SK-N-SH (cell line): ENCODE data around the gene DPPA3. TPM values are rescaled to one million over a fixed set of nuclear protein-coding genes. Genes with fewer than 3 reads are reported as not detected.

Experiments
- CTCF ChIA-PET: fragments of 300-600, 350-600 bp; formaldehyde crosslinking; extraction: SDS; loops from one replicate; lab custom pipeline; 2021; lab: Yijun Ruan, JAX
- POLR2A ChIA-PET: fragments of 350-600 bp; sonication (Branson Sonifier 250); formaldehyde crosslinking; extraction: SDS; loops from one replicate; lab custom pipeline; 2020; ENCODE audit warnings: antibody characterized with exemption, inconsistent platforms; lab: Yijun Ruan, JAX
- DNase-seq: peaks from one replicate; pipeline ENCODE4 v3.0.0; 2012
- H2AFZ ChIP-seq: fragments of 200-600 bp; sonication (generic); 2 replicates; pipeline ENCODE4 v1.8.1; 2016; ENCODE audit warnings: antibody characterized with exemption, mild to moderate bottlenecking, low read depth
- H3F3A ChIP-seq: fragments of 200-600 bp; sonication (generic); replicated peaks from 2 replicates; pipeline ENCODE3; 2016; ENCODE audit warnings: antibody characterized with exemption, mild to moderate bottlenecking; ENCODE audit not compliant: insufficient read depth
- H3K27ac ChIP-seq, 2 experiments: fragments of 200-500 bp in 1 of 2; fragments of 200-600 bp in 1 of 2; sonication (Bioruptor generic) in 1 of 2; sonication (generic), shearing (Covaris generic) in 1 of 2; 2 replicates each; pipeline versions ENCODE4 v1.5.1 to v1.6.1; 2014 to 2016; ENCODE audit warnings: low read depth in 2 of 2, inconsistent platforms in 1 of 2, low read length in 1 of 2, mild to moderate bottlenecking in 1 of 2, mixed read lengths in 1 of 2
- H3K27me3 ChIP-seq: fragments of 200-600 bp; sonication (generic), shearing (Covaris generic); 2 replicates; pipeline ENCODE4 v1.6.1; 2016; ENCODE audit warnings: mixed run types; ENCODE audit not compliant: insufficient read depth
- H3K36me3 ChIP-seq, 2 experiments: fragments of 200-500 bp in 1 of 2; fragments of 200-600 bp in 1 of 2; sonication (Bioruptor generic) in 1 of 2; sonication (generic) in 1 of 2; replicated peaks in 1 of 2; 2 replicates each; pipeline versions ENCODE3 to v1.5.1; 2014 to 2016; ENCODE audit warnings: low read length in 1 of 2, mild to moderate bottlenecking in 1 of 2; ENCODE audit not compliant: insufficient read depth in 2 of 2, control insufficient read depth in 1 of 2
- H3K4me1 ChIP-seq, 2 experiments: fragments of 200-500 bp in 1 of 2; fragments of 200-600 bp in 1 of 2; sonication (Bioruptor generic) in 1 of 2; sonication (generic), shearing (Covaris generic) in 1 of 2; 2 replicates each; pipeline versions ENCODE4 v1.5.1 to v1.6.1; 2014 to 2016; ENCODE audit warnings: low read depth in 1 of 2, low read length in 1 of 2, mixed run types in 1 of 2; ENCODE audit not compliant: insufficient read depth in 2 of 2, control insufficient read depth in 1 of 2
- H3K4me2 ChIP-seq: fragments of 200-600 bp; sonication (generic), shearing (Covaris generic); 2 replicates; pipeline ENCODE4 v1.6.1; 2017; ENCODE audit warnings: mixed run types
- H3K4me3 ChIP-seq, 2 experiments: fragments of 200-500 bp in 1 of 2; fragments of 200-600 bp in 1 of 2; sonication (Bioruptor generic) in 1 of 2; sonication (generic), shearing (Covaris generic) in 1 of 2; 2 replicates each; pipeline versions ENCODE4 v1.5.1 to v1.8.1; 2014 to 2016; ENCODE audit warnings: low read depth in 2 of 2, inconsistent platforms in 1 of 2, low read length in 1 of 2, mild to moderate bottlenecking in 1 of 2, mixed read lengths in 1 of 2, moderate library complexity in 1 of 2
- H3K79me2 ChIP-seq: fragments of 200-600 bp; sonication (generic); 2 replicates; pipeline ENCODE4 v1.8.1; 2017; ENCODE audit warnings: mild to moderate bottlenecking; ENCODE audit not compliant: insufficient read depth
- H3K9ac ChIP-seq: fragments of 200-600 bp; sonication (generic); 2 replicates; pipeline ENCODE4 v1.6.1; 2017; ENCODE audit warnings: mixed run types
- H3K9me2 ChIP-seq: fragments of 200-600 bp; sonication (generic); 2 replicates; pipeline ENCODE4 v1.6.1; 2017; ENCODE audit warnings: mixed run types
- H3K9me3 ChIP-seq: fragments of 200-600 bp; sonication (generic); 2 replicates; pipeline ENCODE4 v1.6.1; 2017; ENCODE audit warnings: mixed run types, mild to moderate bottlenecking, moderate library complexity
- H4K20me1 ChIP-seq: fragments of 200-600 bp; sonication (generic); 2 replicates; pipeline ENCODE4 v1.6.1; 2017; ENCODE audit warnings: mild to moderate bottlenecking, mixed run types; ENCODE audit not compliant: insufficient read depth
- CHD2 ChIP-seq: fragments of 150-350 bp; IDR thresholded peaks from 2 replicates; pipeline ENCODE4 v1.6.1; 2018; ENCODE audit warnings: low read length; ENCODE audit not compliant: partially characterized antibody
- EP300 ChIP-seq, 2 experiments: IDR thresholded peaks; 2 replicates each; pipeline versions ENCODE4 v1.4.0 to v1.6.1; 2012; ENCODE audit warnings: borderline replicate concordance in 1 of 2, low read depth in 1 of 2, low read length in 1 of 2
- EZH2phosphoT487 ChIP-seq: fragments of 200-600 bp; sonication (generic); IDR thresholded peaks from 2 replicates; pipeline ENCODE4 v1.6.1; 2017; ENCODE audit warnings: low read depth, mixed run types, mild to moderate bottlenecking, antibody characterized with exemption, moderate library complexity, borderline replicate concordance
- FOSL2 ChIP-seq: IDR thresholded peaks from 2 replicates; pipeline ENCODE4 v1.4.0; 2012; ENCODE audit warnings: low read depth, mild to moderate bottlenecking, moderate library complexity, borderline replicate concordance
- FOXJ3 ChIP-seq: sonication (generic); formaldehyde crosslinking; IDR thresholded peaks from 2 replicates; pipeline ENCODE4 v1.5.1; 2020; ENCODE audit warnings: mild to moderate bottlenecking, missing genetic modification reagents
- FOXM1 ChIP-seq: IDR thresholded peaks from 2 replicates; pipeline ENCODE4 v1.4.0; 2012; ENCODE audit warnings: low read depth, mild to moderate bottlenecking
- GABPA ChIP-seq: IDR thresholded peaks from 2 replicates; pipeline ENCODE4 v1.4.0; 2012; ENCODE audit warnings: low read depth, mild to moderate bottlenecking
- GATA2 ChIP-seq: sonication (generic); formaldehyde crosslinking; IDR thresholded peaks from 2 replicates; pipeline ENCODE4 v1.5.0; 2020; ENCODE audit warnings: mild to moderate bottlenecking, missing genetic modification reagents
- IRF3 ChIP-seq: fragments of 150-350 bp; IDR thresholded peaks from 2 replicates; pipeline ENCODE4 v1.6.1; 2016; ENCODE audit warnings: mild to moderate bottlenecking, low read depth, low read length
- JUND ChIP-seq: IDR thresholded peaks from 2 replicates; pipeline ENCODE4 v1.4.0; 2012
- MAX ChIP-seq: IDR thresholded peaks from 2 replicates; pipeline ENCODE4 v1.4.0; 2012; ENCODE audit warnings: low read depth
- MEF2A ChIP-seq: IDR thresholded peaks from 2 replicates; pipeline ENCODE4 v1.4.0; 2012; ENCODE audit warnings: low read depth, borderline replicate concordance
- NFIC ChIP-seq: IDR thresholded peaks from 2 replicates; pipeline ENCODE4 v1.4.0; 2012; ENCODE audit warnings: borderline replicate concordance
- RCOR1 ChIP-seq: fragments of 150-350 bp; IDR thresholded peaks from 2 replicates; pipeline ENCODE4 v1.6.1; 2017; ENCODE audit warnings: antibody characterized with exemption, low read length
- RXRA ChIP-seq: IDR thresholded peaks from 2 replicates; pipeline ENCODE4 v1.4.0; 2012; ENCODE audit warnings: low read depth, mild to moderate bottlenecking, borderline replicate concordance
- USF1 ChIP-seq: IDR thresholded peaks from 2 replicates; pipeline ENCODE4 v1.4.0; 2012; ENCODE audit warnings: low read depth, borderline replicate concordance
- USF2 ChIP-seq: fragments of 150-350 bp; IDR thresholded peaks from 2 replicates; pipeline ENCODE4 v1.6.1; 2017; ENCODE audit warnings: antibody characterized with exemption, low read length, low read depth, borderline replicate concordance
- YY1 ChIP-seq: IDR thresholded peaks from 2 replicates; pipeline ENCODE4 v1.4.0; 2012; ENCODE audit warnings: low read depth, mild to moderate bottlenecking
- WGBS: methylation state at CpG from one replicate; pipeline ENCODE4 v1.1.6; 2017; ENCODE audit warnings: low lambda C conversion rate; 5-methylcytosine and 5-hydroxymethylcytosine counted together
- polyA plus RNA-seq, 3 experiments: library from polyadenylated mRNA; depleted of rRNA; stranded (reverse); fragments of >200 nt; gene quantifications; 2 replicates each; pipeline ENCODE4 v1.2.3, GENCODE V29; 2012
- TF ChIP-seq, protein P1 (sequence below): IDR thresholded peaks from 2 replicates; pipeline ENCODE4; 2012
- TF ChIP-seq, protein P2 (sequence below): IDR thresholded peaks from 2 replicates; pipeline ENCODE4 v1.4.0; 2012; ENCODE audit warnings: low read depth, borderline replicate concordance

Gene DPPA3
- polyA plus RNA-seq, 1 of the 3 experiments (the other 2 are of a cell fraction), result not detected

DNA sequence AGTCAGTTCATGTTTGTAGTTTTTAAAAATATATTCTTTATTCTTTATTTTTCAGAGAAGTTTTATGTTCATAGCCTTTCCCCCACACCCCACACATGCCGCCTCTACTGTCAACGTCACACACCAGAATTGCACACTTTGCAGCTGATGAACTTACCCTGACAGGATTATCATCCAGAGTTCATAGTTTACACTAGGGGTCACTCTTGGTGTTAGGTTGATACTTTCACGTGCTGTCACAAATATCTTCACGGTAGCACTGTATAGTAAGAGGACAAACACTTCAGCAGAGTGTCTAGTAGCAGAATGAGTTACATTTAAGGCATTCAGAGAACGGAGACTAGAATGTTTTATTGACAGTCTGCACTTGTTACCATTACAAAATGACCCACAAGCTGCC is 5.1 kb downstream of the DPPA3 start:
- CTCF ChIA-PET, result interaction anchor here (0.6 kb wide), 1 partner anchor 1333 kb away, joined by 3 read pairs; no protein-coding TSS in a partner anchor
- Histone ChIP-seq H3K9me2 (no peaks in the 10 kb centered on the region), H4K20me1 (no peaks in the 10 kb centered on the region), H3K4me3 (no peak overlapping the region), H3K36me3 (no peaks in the 10 kb centered on the region), H3K4me1 (no peaks in the 10 kb centered on the region), H3K27ac (no peak overlapping the region), H3K4me2 (no peak overlapping the region), H3F3A (no peaks in the 10 kb centered on the region), H2AFZ (no peak overlapping the region), H3K79me2 (no peaks in the 10 kb centered on the region), H3K27me3 (peaks cover 38% of the 10 kb centered on the region; the same call in 1 of the 2 replicates), H3K9me3 (no peaks in the 10 kb centered on the region), H3K9ac (no peak overlapping the region)
- WGBS, result 2% methylated on average over 5 of the region's 5 CpGs
- TF ChIP-seq USF2, result no peak
- no peak for TF ChIP-seq NFIC
- TF ChIP-seq EZH2phosphoT487, result no peak
- TF ChIP-seq YY1, result no peak
- TF ChIP-seq USF1, result no peak
- TF ChIP-seq JUND, result no peak
- no peak for TF ChIP-seq CHD2
- TF ChIP-seq RCOR1, result no peak
- TF ChIP-seq FOXJ3 (CRISPR knock-in tag), result no peak
- TF ChIP-seq FOSL2, result no peak
- TF ChIP-seq EP300 (IDR thresholded peaks at IDR 0.05; ENCODE audit: borderline replicate concordance in 1 of 2, low read depth in 1 of 2, low read length in 1 of 2), result no peak
- no peak for TF ChIP-seq RXRA
- TF ChIP-seq, protein P1, sequence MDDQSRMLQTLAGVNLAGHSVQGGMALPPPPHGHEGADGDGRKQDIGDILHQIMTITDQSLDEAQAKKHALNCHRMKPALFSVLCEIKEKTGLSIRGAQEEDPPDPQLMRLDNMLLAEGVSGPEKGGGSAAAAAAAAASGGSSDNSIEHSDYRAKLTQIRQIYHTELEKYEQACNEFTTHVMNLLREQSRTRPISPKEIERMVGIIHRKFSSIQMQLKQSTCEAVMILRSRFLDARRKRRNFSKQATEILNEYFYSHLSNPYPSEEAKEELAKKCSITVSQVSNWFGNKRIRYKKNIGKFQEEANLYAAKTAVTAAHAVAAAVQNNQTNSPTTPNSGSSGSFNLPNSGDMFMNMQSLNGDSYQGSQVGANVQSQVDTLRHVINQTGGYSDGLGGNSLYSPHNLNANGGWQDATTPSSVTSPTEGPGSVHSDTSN, result no peak
- TF ChIP-seq MEF2A, result no peak
- no peak for TF ChIP-seq IRF3
- TF ChIP-seq GABPA, result no peak
- TF ChIP-seq GATA2, result no peak
- TF ChIP-seq MAX, result no peak
- TF ChIP-seq FOXM1, result no peak
- TF ChIP-seq, protein P2, sequence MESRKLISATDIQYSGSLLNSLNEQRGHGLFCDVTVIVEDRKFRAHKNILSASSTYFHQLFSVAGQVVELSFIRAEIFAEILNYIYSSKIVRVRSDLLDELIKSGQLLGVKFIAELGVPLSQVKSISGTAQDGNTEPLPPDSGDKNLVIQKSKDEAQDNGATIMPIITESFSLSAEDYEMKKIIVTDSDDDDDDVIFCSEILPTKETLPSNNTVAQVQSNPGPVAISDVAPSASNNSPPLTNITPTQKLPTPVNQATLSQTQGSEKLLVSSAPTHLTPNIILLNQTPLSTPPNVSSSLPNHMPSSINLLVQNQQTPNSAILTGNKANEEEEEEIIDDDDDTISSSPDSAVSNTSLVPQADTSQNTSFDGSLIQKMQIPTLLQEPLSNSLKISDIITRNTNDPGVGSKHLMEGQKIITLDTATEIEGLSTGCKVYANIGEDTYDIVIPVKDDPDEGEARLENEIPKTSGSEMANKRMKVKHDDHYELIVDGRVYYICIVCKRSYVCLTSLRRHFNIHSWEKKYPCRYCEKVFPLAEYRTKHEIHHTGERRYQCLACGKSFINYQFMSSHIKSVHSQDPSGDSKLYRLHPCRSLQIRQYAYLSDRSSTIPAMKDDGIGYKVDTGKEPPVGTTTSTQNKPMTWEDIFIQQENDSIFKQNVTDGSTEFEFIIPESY, result no peak
- no peak for DNase-seq
- POLR2A ChIA-PET, result no interaction called here
